ENCODE results near the gene EPB41L4A. TPM values are rescaled to one million over a fixed set of nuclear protein-coding genes. Genes with fewer than 3 reads are reported as not detected.

The EPB41L4A gene
- total RNA-seq, 6 donors from 2014 or later, result 15.9 to 45.1 (median 28.1) TPM

GRCh38 chr5:112338681-112339337, 80.3 kb downstream of the EPB41L4A start:
- ATAC-seq (ENCODE audit: low FRiP score in 2 of 2), result peak; percentile 26 to 64
- WGBS, 2 donors, result 49 to 53% methylated on average over 5 of the region's 5 CpGs
- DNase-seq, result no peak
- Histone ChIP-seq H3K36me3 (no peaks in the 10 kb centered on the region), H3K27ac (peak overlapping the region in 1 of 4 donors; percentile 20), H3K27me3 (no peaks in the 10 kb centered on the region), H3K4me1 (peaks cover 0 to 17% (median under 1%) of the 10 kb centered on the region in 4 donors), H3K4me3 (no peak overlapping the region), H3K9me3 (no peaks in the 10 kb centered on the region)
- TF ChIP-seq EP300 (IDR thresholded peaks at IDR 0.05), result peak in 1 of 4 donors; percentile 7
- peak in 1 of 2 donors; percentile 48 for TF ChIP-seq POLR2AphosphoS5 (IDR thresholded peaks at IDR 0.05)
- TF ChIP-seq CTCF (IDR thresholded peaks at IDR 0.05), result no peak

- Histone ChIP-seq H3K4me1 (peaks cover 4 to 36% (median 18%) of the 10 kb centered on the region in 4 donors), H3K27me3 (no peaks in the 10 kb centered on the region), H3K27ac (no peak overlapping the region), H3K4me3 (no peak overlapping the region), H3K9me3 (no peaks in the 10 kb centered on the region), H3K36me3 (no peaks in the 10 kb centered on the region)
- DNase-seq (no peak), ATAC-seq (ENCODE audit: low FRiP score in 2 of 2) (no peak)
- 39 to 45% methylated on average over 5 of the region's 5 CpGs for WGBS, 2 donors
- TF ChIP-seq CTCF (IDR thresholded peaks at IDR 0.05), result no peak
- no peak for TF ChIP-seq EP300 (IDR thresholded peaks at IDR 0.05)
- TF ChIP-seq POLR2A (IDR thresholded peaks at IDR 0.05), result no peak
- TF ChIP-seq POLR2AphosphoS5 (IDR thresholded peaks at IDR 0.05), result no peak
Measured at GRCh38 chr5:112333331-112333781, 85.7 kb downstream of the EPB41L4A start.

GRCh38 chr5:112331892-112332291, 87.2 kb downstream of the EPB41L4A start:
- TF ChIP-seq POLR2AphosphoS5 (IDR thresholded peaks at IDR 0.05) (no peak), POLR2A (IDR thresholded peaks at IDR 0.05) (no peak), CTCF (IDR thresholded peaks at IDR 0.05) (no peak), EP300 (IDR thresholded peaks at IDR 0.05) (no peak)
- WGBS, 2 donors, result 68 to 80% methylated on average over 2 of the region's 2 CpGs
- H3K27me3 ChIP-seq, result no peaks in the 10 kb centered on the region
- no peak overlapping the region for H3K4me3 ChIP-seq
- H3K27ac ChIP-seq, result no peak overlapping the region
- no peak for DNase-seq
- no peaks in the 10 kb centered on the region for H3K36me3 ChIP-seq
- peak in 1 of 2 donors; percentile 19 for ATAC-seq (ENCODE audit: low FRiP score in 2 of 2)
- H3K4me1 ChIP-seq, result peaks cover 4 to 36% (median 15%) of the 10 kb centered on the region in 4 donors
- no peaks in the 10 kb centered on the region for H3K9me3 ChIP-seq

GRCh38 chr5:112329419-112330090, 89.5 kb downstream of the EPB41L4A start:
- no peak overlapping the region for H3K27ac ChIP-seq
- TF ChIP-seq POLR2A (IDR thresholded peaks at IDR 0.05), result no peak
- no peak for TF ChIP-seq CTCF (IDR thresholded peaks at IDR 0.05)
- TF ChIP-seq POLR2AphosphoS5 (IDR thresholded peaks at IDR 0.05), result no peak
- H3K4me3 ChIP-seq, result no peak overlapping the region
- no peaks in the 10 kb centered on the region for H3K27me3 ChIP-seq
- no peaks in the 10 kb centered on the region for H3K36me3 ChIP-seq
- DNase-seq, result no peak
- no peaks in the 10 kb centered on the region for H3K9me3 ChIP-seq
- WGBS, 2 donors, result 24 to 26% methylated on average over 5 of the region's 5 CpGs
- H3K4me1 ChIP-seq, result peaks cover 4 to 36% (median 15%) of the 10 kb centered on the region in 4 donors
- ATAC-seq (ENCODE audit: low FRiP score in 2 of 2), result no peak
